HG03432 (cell line): ENCODE results near the gene SLC44A1.
A peak's percentile ranks its signal among the peaks of the same experiment; 100 is the strongest.

Experiments
- ATAC-seq: cut with Tn5 transposase; IDR thresholded peaks from one replicate; pipeline ENCODE4 v1.9.1; 2021; ENCODE audit warnings: mild to moderate bottlenecking, moderate library complexity; ENCODE audit not compliant: unreplicated experiment

SLC44A1 gene

GRCh38 chr9:105331755-105332154, 87.3 kb downstream of the SLC44A1 start:
- ATAC-seq: no peak

- no peak for ATAC-seq
Observed at GRCh38 chr9:105332471-105332870, 88.0 kb downstream of the SLC44A1 start.

- ATAC-seq: no peak
Observed at GRCh38 chr9:105333076-105333475, 88.6 kb downstream of the SLC44A1 start.

GRCh38 chr9:105333811-105334210, 89.4 kb downstream of the SLC44A1 start:
- ATAC-seq: no peak

- ATAC-seq: no peak
Observed at GRCh38 chr9:105338308-105338707, 93.9 kb downstream of the SLC44A1 start.

GRCh38 chr9:105339849-105340248, 95.4 kb downstream of the SLC44A1 start:
- ATAC-seq: no peak

- peak; percentile 71 for ATAC-seq
Observed at GRCh38 chr9:105341434-105342146, 97.1 kb downstream of the SLC44A1 start.

GRCh38 chr9:105342147-105342505, 97.7 kb downstream of the SLC44A1 start:
- no peak for ATAC-seq

GRCh38 chr9:105344283-105344682, 99.8 kb downstream of the SLC44A1 start:
- no peak for ATAC-seq

- no peak for ATAC-seq
Observed at GRCh38 chr9:105345626-105346025, 101.2 kb downstream of the SLC44A1 start.

- no peak for ATAC-seq
Observed at GRCh38 chr9:105346273-105346672, 101.8 kb downstream of the SLC44A1 start.

GRCh38 chr9:105354448-105354847, 110.0 kb downstream of the SLC44A1 start:
- ATAC-seq: no peak

- peak; percentile 54 for ATAC-seq
Observed at GRCh38 chr9:105355781-105356180, 111.3 kb downstream of the SLC44A1 start.

GRCh38 chr9:105357937-105358336, 113.5 kb downstream of the SLC44A1 start:
- peak; percentile 92 for ATAC-seq

- peak; percentile 56 for ATAC-seq
Observed at GRCh38 chr9:105359892-105360291, 115.4 kb downstream of the SLC44A1 start.

- no peak for ATAC-seq
Observed at GRCh38 chr9:105360344-105360743, 115.9 kb downstream of the SLC44A1 start.

GRCh38 chr9:105361873-105362272, 117.4 kb downstream of the SLC44A1 start:
- no peak for ATAC-seq

- no peak for ATAC-seq
Observed at GRCh38 chr9:105362470-105362869, 118.0 kb downstream of the SLC44A1 start.

- no peak for ATAC-seq
Observed at GRCh38 chr9:105363837-105364236, 119.4 kb downstream of the SLC44A1 start.

- ATAC-seq: no peak
Observed at GRCh38 chr9:105369911-105370310, 125.5 kb downstream of the SLC44A1 start.

GRCh38 chr9:105373723-105374122, 129.3 kb downstream of the SLC44A1 start:
- ATAC-seq: no peak

- ATAC-seq: no peak
Observed at GRCh38 chr9:105375323-105375722, 130.9 kb downstream of the SLC44A1 start.

- no peak for ATAC-seq
Observed at GRCh38 chr9:105376893-105377292, 132.4 kb downstream of the SLC44A1 start.
